Erythroblast (primary cell): ENCODE measurements around the gene ACSL6.

Experiments used
- GATA1 ChIP-seq: IDR thresholded peaks from 2 replicates; pipeline ENCODE4 v1.6.1; 2011; ENCODE audit warnings: low read depth, mild to moderate bottlenecking, control low read depth, low read length, moderate library complexity
- POLR2A ChIP-seq: IDR thresholded peaks from 2 replicates; pipeline ENCODE4 v1.6.1; 2011; ENCODE audit warnings: mild to moderate bottlenecking, low read length

DNA sequence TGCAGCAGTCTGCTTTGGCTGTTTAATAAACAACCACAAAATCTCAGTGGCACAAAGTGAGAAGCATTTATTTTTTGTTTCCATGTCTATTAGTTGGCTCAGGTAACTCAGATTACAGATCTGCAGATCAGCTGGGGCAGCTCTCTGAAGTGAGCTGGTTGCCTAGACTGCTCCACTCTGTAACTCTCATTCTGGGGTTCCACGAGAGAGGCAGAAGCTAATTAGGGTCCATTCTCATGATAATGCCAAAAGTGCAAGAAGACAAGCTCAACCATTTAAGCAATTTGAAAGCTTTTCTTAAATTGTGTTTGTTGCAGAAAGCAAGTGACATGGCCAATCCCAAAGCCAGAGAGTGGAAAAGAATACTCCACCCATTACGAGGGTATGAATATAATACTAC, 79.2 kb downstream of the ACSL6 start:
- TF ChIP-seq POLR2A (no peak), GATA1 (no peak)
